ENCODE results near the gene CHPF. TPM values are rescaled to one million over a fixed set of nuclear protein-coding genes. Genes with fewer than 3 reads are reported as not detected.
A peak's percentile ranks its signal among the peaks of the same experiment; 100 is the strongest.

The CHPF gene
- total and polyA plus RNA-seq, 2 experiments from 2014 or later = 180 to 315 TPM

DNA sequence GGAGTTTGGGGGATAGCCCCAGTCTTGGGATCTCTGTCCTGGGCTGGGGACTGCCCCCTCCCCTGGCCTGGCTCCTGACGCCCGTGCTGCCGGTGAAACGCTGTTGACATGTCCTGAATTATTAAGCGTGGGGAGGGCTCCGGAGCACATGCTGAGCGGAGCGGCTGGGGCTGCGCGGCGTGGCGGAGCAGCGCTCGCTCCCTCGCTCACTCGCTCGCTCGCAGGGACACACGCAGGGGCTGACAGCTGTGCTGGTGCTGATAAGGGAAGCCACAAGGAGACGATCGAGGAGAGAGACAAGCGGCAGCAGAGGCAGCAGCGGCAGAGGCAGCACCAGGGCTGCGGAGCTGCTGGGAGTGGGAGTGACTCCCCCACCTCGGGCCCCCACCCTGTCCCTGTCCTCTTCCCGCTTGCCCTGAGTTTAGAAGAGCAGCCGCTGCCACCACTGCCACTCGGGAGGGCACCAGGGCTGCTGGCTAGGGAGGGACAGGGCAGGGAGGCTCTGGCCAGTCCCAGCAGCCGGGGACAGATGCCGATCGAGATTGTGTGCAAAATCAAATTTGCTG, 29.3 kb downstream of the CHPF start, which contains the start of gene ASIC4:
ASIC4 (plus strand) TSS at position 287 of the 566 bp plus-strand sequence; CDS start at position 530, 243 bp downstream.
- no peak within 1 kb of the TSS for H3K4me3 ChIP-seq
- no peaks in the 10 kb centered on the region for H3K9me2 ChIP-seq (replicated peaks; ENCODE audit: insufficient read depth)
- TF ChIP-seq, protein P1, sequence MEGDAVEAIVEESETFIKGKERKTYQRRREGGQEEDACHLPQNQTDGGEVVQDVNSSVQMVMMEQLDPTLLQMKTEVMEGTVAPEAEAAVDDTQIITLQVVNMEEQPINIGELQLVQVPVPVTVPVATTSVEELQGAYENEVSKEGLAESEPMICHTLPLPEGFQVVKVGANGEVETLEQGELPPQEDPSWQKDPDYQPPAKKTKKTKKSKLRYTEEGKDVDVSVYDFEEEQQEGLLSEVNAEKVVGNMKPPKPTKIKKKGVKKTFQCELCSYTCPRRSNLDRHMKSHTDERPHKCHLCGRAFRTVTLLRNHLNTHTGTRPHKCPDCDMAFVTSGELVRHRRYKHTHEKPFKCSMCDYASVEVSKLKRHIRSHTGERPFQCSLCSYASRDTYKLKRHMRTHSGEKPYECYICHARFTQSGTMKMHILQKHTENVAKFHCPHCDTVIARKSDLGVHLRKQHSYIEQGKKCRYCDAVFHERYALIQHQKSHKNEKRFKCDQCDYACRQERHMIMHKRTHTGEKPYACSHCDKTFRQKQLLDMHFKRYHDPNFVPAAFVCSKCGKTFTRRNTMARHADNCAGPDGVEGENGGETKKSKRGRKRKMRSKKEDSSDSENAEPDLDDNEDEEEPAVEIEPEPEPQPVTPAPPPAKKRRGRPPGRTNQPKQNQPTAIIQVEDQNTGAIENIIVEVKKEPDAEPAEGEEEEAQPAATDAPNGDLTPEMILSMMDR (IDR thresholded peaks at IDR 0.05; ENCODE audit: poor library complexity) = no peak
- TF ChIP-seq EZH2phosphoT487 (IDR thresholded peaks at IDR 0.05; ENCODE audit: low read depth, severe bottlenecking, unreplicated experiment) (no peak), EZH2 (IDR thresholded peaks at IDR 0.05; ENCODE audit: borderline replicate concordance) (no peak)
- no peak within 1 kb of the TSS for H2AFZ ChIP-seq
- no peaks in the 10 kb centered on the region for H3K9me3 ChIP-seq (ENCODE audit: low read depth)
- H3K36me3 ChIP-seq (replicated peaks; ENCODE audit: insufficient read depth, low read depth) = no peaks in the 10 kb centered on the region
- H3K4me1 ChIP-seq (ENCODE audit: insufficient read depth) = peaks cover 27% of the 10 kb centered on the region
- DNase-seq (ENCODE audit: low spot score) = no peak
- 13% methylated on average over 27 of the region's 31 CpGs for WGBS (ENCODE audit: low lambda C conversion rate, missing lambda C conversion rate)
- peaks cover 57% of the 10 kb centered on the region for H3K27me3 ChIP-seq
- H4K20me1 ChIP-seq (ENCODE audit: insufficient read depth, poor library complexity, severe bottlenecking) = no peaks in the 10 kb centered on the region
- H3K79me2 ChIP-seq = no peaks in the 10 kb centered on the region
- H3K4me2 ChIP-seq = peak within 1 kb of the TSS; percentile 67
- no peak within 1 kb of the TSS for H3K27ac ChIP-seq

DNA sequence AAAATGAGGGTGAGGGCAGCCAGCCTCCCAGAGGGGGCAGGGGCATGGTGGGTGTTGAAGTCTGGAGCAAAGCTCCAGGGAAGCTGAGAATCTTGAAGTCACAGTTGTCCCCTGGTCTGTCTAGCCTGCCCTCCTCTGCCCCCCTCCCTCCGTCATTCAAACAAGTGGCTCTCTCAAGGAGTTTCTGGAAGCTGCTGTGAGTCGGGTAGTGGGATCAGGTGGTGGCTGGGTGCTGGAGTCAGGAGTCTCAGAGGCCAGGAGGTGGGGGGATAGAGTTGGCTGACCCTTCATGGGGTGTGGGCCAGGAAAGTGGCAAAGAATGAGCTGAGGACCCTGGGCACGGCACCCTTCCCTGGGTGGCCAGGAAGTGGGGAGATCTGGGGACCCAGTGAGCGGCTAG, 29.8 kb downstream of the CHPF start:
- peaks cover 56% of the 10 kb centered on the region for H3K27me3 ChIP-seq
- no peak for TF ChIP-seq EZH2 (IDR thresholded peaks at IDR 0.05; ENCODE audit: borderline replicate concordance)
- TF ChIP-seq, protein P1 (IDR thresholded peaks at IDR 0.05; ENCODE audit: poor library complexity) = no peak
- TF ChIP-seq EZH2phosphoT487 (IDR thresholded peaks at IDR 0.05; ENCODE audit: low read depth, severe bottlenecking, unreplicated experiment) = no peak
- 18% methylated on average over 4 of the region's 4 CpGs for WGBS (ENCODE audit: low lambda C conversion rate, missing lambda C conversion rate)
- H3K4me1 ChIP-seq (ENCODE audit: insufficient read depth) = peaks cover 32% of the 10 kb centered on the region
- no peak overlapping the region for H3K4me3 ChIP-seq
- H3K9me2 ChIP-seq (replicated peaks; ENCODE audit: insufficient read depth) = no peaks in the 10 kb centered on the region
- peak overlapping the region; percentile 67 for H3K4me2 ChIP-seq
- no peaks in the 10 kb centered on the region for H3K79me2 ChIP-seq
- H3K27ac ChIP-seq = no peak overlapping the region
- no peak overlapping the region for H2AFZ ChIP-seq
- no peak for DNase-seq (ENCODE audit: low spot score)
- H3K36me3 ChIP-seq (replicated peaks; ENCODE audit: insufficient read depth, low read depth) = no peaks in the 10 kb centered on the region
- H4K20me1 ChIP-seq (ENCODE audit: insufficient read depth, poor library complexity, severe bottlenecking) = no peaks in the 10 kb centered on the region
- no peaks in the 10 kb centered on the region for H3K9me3 ChIP-seq (ENCODE audit: low read depth)

DNA sequence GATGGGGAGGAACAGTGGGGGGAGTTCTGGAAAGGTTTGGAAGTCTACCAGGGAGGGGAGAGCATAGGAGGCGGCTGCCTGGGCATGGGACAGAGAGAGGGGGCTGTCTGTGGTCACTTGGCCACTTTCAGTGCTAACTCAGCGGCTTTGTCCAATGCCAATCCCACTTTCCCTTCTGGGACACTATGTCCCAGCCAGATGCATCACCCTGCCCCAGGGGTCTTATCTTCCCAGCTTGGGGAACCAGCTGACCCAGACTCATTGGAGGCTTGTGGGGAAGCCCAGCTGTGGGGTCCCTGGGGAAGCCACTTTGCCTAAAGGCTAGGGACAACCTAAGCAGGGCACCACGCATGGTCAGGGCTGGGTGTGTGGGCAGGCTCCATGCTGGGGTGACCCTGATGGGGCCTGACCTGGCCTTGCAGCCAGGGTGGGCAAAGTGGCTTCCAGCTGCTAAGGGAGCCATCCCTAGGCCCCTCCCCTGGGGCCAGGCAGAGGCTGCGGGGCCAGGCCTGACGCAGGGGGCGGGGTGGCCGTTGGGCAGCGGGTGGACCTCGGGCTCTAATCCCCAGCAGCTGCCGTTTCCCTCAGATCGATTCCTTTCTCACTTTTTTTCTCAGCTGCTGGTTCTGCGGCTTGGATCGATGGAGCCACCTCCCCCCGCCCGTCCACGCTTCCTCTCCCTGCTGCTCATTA, 30.9 kb downstream of the CHPF start:
- Histone ChIP-seq H3K27ac (no peak overlapping the region), H3K27me3 (peaks cover 51% of the 10 kb centered on the region), H3K36me3 (replicated peaks; ENCODE audit: insufficient read depth, low read depth) (no peaks in the 10 kb centered on the region), H3K9me2 (replicated peaks; ENCODE audit: insufficient read depth) (no peaks in the 10 kb centered on the region), H3K9me3 (ENCODE audit: low read depth) (no peaks in the 10 kb centered on the region), H2AFZ (no peak overlapping the region), H3K4me2 (no peak overlapping the region), H3K4me1 (ENCODE audit: insufficient read depth) (peaks cover 33% of the 10 kb centered on the region), H4K20me1 (ENCODE audit: insufficient read depth, poor library complexity, severe bottlenecking) (no peaks in the 10 kb centered on the region), H3K4me3 (no peak overlapping the region), H3K79me2 (no peaks in the 10 kb centered on the region)
- TF ChIP-seq, protein P1 (IDR thresholded peaks at IDR 0.05; ENCODE audit: poor library complexity) = no peak
- TF ChIP-seq EZH2 (IDR thresholded peaks at IDR 0.05; ENCODE audit: borderline replicate concordance) (no peak), EZH2phosphoT487 (IDR thresholded peaks at IDR 0.05; ENCODE audit: low read depth, severe bottlenecking, unreplicated experiment) (no peak)
- no peak for DNase-seq (ENCODE audit: low spot score)
- 46% methylated on average over 6 of the region's 16 CpGs for WGBS (ENCODE audit: low lambda C conversion rate, missing lambda C conversion rate)

Data from hepatocyte (in vitro differentiated cells).